Measurements from ENCODE around the gene DDI1.
"Not testable (repeated sequence)": the region's sequence is repeated elsewhere in the genome, so short reads cannot be mapped to it uniquely, and the experiment has no call there.

DDI1 gene

DNA sequence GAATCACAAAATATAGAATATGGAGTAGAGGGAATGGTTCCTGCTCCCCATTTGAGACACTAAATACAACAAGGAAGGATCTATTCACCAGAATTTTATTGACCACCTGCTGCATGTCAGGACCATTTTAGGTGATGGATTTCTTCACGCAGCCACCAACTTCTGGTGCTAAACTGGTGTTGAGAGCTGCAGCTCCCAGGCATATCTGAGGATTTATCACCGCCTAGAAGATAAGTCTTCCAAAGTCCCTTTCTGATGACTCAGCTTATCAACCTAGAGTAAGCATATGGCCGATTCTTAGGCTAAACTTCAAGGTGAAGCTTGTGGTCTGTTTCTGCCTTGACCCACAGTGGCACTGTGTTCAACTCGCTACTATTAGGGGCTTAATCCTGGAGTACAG, 6.7 kb downstream of the DDI1 start:
- DNase-seq, result no peak

DNA sequence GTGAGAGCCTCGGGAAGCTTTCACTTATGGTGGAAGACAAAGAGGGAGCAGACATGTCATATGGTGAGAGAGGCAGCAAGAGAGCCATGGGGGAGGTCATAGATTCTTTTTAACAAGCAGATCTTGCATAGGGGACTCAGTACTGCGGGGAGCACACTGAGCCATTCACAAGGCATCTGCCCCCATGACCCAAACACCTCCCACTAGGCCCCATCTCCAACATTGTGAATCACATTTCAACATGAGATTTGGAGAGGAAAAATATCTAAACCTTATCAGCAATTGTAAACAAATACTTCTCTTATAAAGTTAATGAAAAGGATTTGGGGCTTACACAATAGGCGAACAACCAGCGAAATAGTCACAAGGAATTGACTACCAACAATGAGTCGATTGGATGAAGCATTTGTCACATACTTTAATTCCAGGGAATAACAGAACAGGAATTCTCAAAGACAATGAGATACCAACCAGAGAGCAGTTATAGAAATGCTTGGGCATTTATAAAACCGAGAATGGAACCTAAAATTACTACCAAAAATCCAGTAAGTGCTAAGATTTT, 7.3 kb downstream of the DDI1 start:
- DNase-seq, result no peak

DNA sequence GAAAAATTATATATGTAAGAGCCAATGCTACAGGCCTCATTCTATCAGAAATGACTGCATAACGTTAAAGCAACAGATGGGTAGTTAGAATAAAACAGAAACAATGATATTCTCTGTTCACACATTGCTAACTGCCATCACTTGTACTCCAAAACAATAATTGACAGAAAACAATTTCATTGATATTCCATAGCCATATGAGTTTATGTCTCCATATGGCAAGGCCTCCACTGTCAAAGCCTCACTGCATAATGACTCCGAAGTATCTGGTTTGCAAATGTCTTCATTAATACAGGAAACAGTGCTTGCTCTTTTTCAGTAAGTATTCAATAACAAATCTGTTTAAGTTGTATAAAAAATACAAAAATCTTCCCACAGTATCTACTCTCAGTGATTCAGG, 9.9 kb downstream of the DDI1 start:
- DNase-seq, result no peak

DNA sequence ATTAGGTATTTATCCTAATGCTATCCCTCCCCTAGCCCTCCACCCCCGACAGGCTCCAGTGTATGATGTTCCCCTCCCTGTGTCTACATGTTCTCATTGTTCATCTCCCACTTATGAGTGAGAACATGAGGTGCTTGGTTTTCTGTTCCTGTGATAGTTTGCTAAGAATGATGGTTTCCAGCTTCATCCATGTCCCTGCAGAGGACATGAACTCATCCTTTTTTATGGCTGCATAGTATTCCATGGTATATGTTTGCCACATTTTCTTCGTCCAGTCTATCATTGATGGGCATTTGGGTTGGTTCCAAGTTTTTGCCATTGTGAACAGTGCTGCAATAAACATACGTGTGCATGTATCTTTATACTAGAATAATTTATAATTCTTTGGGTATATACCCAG, 10.4 kb downstream of the DDI1 start:
- DNase-seq, result not testable (repeated sequence)

DNA sequence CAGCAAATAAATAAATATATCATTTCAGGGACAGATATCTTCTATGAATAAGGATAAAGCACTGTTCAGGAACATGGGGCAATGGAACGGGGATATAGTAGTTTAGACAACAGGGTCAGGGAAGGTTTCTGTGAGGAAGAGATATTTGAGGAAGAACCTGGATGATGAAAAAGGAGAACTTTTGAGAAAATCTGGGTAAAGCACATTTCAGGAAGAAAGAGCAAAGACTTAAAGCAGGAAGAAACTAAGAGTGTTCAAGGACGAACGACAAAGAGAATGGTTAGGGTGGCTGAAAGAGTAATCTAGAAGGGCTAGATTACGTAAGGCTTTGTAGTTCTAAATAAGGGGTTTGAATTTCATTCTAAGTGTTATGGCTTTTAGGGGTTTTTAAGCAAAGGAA, 12.7 kb downstream of the DDI1 start:
- no peak for DNase-seq

DNA sequence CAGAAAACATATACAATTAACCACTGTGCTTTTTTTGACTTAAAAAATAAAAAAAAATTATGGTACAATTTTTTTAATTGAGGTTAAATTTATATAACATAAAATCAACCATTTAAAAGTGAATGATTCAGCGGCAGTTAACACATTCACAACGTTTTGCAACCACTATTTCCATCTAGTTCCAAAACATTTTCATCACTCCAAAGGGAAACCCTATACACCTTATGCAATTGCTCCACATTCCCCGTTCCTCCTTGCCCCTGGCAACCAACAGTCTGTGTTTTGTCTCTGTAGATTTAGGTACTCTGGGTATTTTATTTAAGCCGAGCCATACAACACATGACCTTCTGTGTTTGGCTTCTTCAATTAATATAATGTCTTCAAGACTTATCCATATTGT, 15.3 kb downstream of the DDI1 start:
- DNase-seq, result no peak

DNA sequence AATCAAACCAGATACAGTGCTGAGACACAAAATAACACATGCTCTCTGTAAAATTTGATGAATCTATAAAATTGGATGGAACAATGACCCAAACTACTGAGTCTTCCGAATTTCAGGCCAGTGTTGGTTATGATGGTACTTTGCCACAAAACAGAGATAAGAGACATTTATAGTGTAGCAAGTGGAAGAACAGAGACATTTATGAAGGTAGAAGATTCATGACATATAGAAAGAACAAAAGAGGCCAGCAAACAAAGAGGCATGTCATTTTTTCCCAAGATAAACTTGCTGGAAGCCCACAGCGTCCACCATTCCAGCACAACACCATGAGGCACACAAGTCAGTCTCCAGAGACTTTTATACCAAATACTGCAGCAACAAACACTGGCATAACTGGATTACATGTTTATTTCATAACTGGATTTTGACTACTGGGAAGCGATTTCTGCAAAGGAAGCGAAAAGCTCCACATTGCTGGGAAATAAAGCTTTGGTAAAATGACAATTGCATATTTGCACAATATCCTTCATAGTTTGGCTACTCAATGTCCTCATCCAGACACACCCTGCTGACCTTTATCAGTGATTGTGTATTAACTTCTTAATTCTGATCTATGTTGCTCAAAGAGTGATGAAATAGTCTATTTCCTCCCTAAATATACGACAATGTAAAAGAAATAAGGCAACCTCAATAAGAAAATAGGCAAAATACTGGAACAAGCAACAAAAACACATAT, 17.5 kb downstream of the DDI1 start:
- no peak for DNase-seq

DNA sequence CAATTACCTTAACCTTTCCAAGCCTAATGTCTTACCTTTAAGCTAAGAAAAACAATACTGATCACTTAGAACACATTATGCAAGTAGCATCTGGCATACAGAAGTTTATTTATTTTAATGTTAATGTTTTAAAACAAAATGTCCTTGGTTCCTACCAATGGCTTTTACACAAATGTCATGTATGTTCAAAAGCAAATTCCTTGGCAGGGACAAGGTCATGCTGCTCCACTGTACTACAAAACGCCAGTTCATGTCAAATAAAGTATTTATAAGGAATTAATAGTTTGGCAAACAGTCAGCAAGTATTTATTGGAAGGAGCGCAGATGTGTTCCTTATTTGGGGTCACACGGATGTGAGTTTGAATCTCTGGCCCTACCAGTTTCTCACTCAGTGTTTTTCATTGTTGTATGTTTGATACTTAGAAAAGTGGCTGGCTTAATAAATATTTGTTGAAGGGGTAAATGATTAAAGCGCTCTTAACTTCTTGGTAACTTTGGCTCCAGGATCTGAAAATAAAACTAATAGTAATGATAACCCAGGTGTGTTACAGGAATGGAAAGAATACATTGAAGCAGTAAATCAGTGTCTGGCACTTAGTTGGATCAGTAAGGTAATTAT, 18.6 kb downstream of the DDI1 start:
- no peak for DNase-seq

DNA sequence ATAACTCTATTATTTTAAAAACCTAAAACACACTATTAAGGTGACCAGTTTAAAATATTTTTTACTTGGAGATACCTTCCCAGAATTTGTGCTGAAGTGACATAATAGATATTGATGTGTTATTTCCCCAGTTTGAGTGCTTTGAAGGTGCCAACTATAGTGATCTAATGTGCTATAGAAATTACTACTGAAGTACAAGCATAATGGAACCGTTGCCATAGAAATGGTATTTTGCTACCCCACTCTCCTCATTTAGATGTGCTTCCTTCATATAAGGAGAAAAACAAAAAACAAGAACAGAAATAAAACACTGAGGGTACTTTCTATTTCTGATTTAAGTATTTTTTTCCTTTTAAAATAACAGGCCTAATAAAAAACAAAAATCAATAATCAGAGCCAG, 19.2 kb downstream of the DDI1 start:
- DNase-seq, result no peak

DNA sequence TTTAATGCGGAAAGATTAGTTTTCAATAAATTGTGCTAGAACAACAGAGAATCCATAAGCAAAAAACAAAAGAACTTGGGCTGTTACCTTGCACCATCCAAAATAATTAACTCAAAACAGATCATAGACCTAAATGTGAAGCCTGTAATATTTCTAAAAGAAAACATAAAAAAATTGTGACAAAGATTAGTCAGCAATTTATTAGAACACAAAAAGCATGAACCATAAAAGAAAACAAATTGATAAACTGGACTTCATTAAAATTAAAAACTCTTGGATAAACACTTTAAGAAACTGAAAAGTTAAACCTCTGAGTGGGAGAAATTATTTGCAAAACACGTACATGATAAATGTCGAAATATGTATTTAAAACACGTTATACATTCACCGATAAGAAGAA, 21.5 kb downstream of the DDI1 start:
- no peak for DNase-seq

DNA sequence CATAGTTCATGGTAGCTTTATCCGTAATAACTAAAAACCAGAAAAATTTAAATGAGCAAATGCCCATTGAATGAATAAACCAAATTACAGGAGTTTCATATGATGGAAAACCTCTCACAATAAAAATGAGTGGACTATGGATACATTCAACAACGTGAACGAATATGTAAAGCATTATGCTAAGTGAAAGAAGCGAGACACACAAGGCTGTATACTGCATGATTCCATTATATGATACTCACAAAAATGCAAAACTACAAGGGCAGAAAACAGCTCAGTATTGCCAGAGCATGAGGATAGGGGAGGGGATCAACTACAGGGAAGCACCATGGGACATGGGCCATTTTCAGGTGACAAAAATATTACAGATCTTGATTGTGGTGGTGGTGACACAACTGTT, 22.2 kb downstream of the DDI1 start:
- no peak for DNase-seq

DNA sequence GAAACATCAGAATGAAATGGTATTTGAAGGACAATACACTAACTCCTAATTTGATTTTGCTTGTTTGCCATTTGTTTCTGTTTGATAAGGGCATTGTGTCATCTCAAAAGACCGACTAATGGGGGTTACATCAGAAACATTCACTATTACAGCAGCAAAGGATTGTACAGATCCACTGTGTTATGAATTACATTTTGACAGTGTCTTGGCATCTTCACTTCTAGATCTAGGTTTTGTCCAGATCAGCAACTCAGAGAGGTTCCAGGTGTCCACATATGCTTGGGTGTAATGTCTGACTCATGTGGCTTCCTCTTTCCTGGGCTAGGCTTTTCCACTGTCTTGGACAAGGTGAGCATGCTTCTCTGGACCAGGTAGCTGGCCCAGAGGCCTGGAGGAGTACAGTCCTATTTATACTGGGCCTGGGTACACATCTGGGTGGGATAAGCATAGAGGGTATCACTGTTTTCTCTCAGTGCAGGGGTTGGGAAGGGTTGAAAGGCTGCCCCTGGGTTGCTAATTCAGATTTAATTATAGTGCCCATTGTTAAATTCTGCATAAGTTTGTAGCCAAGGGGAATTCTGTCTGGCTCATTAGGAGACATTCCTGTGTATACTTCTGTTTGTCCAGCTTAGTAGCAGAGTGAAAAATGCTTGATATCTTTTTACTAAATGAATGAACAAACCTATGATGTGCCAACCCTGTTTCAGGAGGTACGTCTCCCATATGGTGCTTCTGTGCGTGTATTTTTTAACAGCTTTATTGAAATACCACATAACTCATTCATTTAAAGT, 23.8 kb downstream of the DDI1 start:
- DNase-seq, result no peak

DNA sequence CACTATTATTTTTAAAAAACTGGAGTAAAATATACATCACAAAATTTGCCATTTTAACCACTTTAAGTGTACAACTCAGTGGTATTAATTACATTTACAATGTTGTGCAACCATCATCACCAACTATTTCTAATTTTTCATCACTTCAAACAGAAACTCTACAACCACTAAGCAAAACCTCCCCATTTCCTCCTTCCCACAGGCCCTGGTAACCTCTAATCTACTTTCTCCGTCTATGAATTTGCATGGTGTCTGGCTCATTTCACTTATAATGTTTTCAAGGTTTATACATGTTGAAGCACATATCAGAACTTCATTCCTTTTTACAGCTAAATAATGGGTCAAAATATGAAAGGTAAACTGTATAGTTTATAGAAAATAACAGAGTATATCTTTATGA, 24.4 kb downstream of the DDI1 start:
- no peak for DNase-seq

DNA sequence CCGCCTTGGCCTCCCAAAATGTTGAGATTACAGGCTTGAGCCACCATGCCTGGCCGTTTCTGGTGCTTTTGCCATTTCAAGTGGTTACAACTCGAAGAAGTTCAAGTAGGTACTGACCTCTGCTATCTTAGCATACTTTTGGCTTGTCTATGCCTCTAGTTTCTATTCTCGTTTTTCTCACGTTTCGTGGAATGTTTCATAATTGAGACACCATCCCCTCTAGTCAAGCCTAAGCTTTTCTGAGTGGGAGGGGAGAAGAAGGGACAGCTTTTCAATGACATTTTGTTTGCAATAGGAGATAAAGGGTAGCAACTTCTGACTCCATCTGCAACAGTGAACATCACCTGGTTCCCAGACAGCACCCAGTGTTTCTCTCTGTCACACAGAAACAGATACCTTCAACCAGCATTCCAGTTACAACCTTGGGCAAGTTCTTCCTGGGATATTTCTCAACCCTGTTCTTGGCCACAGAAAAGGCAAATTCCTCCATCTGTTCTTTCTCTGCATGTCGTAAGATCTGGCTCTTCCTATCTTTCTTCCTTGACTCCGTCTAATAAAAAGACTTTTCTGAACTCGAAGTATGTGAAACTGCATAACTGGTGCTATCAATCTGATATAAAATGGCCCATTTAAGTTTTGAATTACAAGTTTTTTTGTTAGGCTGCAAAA, 25.5 kb downstream of the DDI1 start:
- no peak for DNase-seq

DNA sequence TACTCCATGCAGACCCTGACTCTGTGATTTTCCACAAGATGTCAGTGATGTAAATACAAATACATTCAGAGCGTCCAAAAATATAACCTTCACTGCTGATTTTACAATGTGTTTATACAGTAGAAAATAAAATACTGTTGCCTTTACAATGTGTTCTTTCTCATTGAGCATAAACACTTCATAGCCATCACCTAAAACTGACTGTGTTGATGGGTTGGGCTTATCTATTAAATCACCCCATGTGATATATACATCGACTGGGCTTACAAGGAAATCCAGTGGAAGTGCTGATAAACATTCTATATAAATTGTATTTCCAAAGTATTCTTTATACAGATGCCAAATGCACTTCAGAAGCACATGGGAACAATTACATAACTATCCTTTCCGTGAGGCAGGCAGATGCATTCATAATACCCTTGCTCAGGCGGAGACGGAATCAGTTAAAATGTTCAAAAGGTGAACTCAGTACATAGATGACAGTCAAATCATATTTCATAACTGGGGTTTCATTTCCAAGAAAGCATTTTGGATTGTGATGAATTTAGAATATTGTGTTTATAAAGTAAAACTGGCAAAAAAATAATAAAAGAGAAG, 27.7 kb downstream of the DDI1 start:
- DNase-seq, result no peak

DNA sequence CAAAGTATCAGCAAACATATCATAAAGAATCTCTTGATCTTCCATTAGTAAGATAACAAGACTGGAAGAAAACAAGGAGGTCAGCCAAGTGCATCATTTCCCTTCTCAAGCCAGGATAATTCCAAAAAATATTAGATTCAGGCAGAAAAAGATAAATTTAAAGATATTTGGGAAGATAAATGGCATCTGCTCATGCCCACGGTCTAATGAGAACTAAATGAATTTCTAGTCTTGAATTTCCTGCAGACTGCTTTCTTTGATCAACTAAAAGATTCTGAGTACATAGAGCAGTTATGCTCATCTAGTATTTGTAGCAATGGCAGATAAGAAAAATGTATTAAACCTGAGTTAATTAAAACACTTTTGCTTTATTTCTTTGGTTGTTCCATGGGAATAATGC, 31.1 kb downstream of the DDI1 start:
- DNase-seq, result no peak

DNA sequence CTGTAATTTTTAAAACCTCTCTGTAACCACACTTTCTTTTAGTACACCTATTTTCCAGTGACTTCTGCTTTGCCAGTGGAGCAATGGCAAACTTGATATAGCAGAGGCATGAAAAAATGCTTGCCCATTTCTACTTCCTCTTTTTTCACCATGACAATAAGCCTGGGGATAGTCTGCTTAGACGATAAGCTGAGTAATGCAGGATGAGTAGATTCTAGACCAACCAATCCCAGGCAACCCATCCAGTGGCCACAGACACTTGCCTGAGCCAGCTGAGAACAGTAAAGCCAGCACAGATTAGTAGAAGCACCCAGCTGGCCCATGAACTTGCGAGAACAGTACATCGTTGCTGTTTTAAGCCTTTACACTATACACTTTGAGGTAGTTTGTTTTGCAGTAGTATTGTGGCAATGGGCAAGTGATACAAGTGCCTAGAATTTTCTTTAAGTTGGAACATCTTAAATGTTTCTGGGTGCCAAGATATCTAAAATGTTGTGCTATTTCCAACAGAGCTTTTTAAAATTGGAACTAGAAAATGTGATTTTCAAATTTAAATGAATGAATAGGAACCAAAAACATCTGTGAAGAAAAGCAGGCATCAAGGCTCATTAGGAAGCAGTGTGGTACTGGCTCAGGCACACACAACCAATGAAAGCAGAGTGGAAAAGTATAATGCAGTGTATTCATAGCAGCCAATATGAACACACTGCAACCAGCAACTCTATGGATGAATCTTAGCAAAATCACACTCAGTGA, 37.7 kb downstream of the DDI1 start:
- DNase-seq, result no peak

DNA sequence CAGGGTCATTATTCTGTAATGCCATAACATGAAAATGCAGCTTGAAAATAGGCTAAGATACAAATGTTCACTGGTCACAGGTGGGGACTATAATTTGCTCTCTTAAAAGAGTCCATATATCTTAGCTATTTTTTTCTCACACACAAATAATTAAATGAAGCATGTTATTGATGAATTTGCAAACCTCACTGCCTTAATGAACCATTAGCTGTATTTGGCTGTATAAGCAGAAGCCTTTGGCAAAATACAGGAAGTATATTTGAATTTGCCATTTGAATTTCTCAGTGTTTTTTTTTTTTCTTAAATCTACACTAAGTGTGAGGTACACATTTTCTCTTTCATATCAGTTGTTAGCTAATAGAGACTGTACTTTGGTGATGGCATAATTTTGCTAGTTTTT, 38.7 kb downstream of the DDI1 start:
- no peak for DNase-seq

DNA sequence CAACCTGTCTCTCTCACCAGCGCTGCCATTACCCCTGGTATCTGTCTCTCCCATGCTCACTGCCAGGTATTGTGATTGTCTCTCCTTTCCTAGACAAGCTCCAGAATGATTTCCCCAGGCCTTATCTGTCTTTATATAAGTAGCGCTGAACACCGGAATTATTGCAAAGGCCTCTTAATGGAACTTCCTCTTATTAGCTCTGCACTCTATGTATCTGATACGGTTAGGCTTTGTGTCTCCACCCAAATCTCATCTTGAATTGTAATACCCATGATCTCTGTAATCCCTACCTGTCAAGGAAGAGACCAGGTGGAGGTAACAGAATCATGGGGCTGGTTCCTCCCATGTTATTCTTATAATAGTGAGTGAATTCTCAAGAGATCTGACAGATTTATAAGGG, 39.3 kb downstream of the DDI1 start:
- no peak for DNase-seq

DNA sequence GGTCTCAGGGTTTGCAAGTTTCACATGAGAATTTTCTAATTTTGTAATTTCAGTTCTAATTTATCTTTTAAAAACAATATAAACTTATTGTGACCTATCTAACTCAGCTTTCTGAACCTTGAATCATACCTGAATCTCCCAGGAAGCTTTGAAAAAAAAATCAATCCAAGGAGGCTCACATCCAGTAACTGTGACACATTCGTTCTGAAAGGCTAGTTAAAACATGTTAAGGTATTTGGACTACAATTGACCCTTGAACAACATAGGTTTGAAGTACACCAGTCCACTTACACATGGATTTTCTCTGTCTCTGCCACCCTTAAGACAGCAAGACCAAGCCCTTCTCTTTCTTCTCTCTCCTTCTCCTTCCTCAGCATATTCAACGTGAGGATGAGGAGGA, 40.0 kb downstream of the DDI1 start:
- DNase-seq, result no peak

DNA sequence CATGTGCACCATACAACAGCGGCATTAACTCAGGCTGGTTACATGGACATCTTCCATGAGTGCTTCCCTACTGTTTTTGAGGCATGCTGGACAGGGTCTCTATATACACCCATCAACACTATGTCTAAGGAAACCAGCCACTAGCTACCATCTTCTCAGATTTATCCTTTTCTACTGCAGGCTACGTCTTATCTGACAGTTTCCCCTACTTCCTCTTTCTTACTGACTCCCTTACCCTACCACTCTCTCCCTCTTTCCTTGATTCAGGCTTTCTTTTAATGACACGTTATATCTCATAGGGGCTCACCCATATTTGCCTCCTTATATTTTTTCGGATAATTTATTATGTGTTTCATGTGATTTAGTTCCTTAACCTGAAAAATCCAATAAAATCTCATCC, 41.8 kb downstream of the DDI1 start:
- no peak for DNase-seq

DNA sequence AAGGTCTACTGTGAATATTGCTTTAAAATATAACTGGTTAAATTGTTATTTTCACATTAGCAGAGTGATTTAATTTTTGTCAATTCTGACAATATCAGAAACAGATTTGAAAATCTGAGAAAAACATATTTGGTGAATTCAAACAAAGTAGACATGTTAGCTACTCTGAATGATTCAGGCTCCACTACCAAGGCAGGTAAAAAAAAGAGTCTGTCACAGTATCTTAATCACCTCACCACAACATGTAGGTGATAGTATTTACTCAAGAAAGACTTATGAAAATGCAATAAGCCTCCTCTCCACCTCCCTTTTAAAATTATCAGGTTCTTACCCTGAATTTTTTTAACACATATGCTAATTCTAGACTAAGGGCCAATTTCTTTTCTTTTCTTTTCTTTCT, 42.6 kb downstream of the DDI1 start:
- DNase-seq, result no peak

Data from activated T-cell treated with anti-CD3 and anti-CD28 coated beads, Interleukin-2, amount 50 U/mL, for 1 hour (primary cell).